Activated CD4-positive, CD25-positive, alpha-beta regulatory T cell treated with anti-CD3 and anti-CD28 coated beads, Interleukin-2, amount 50 U/mL, for 24 hours (primary cell): ENCODE results near the gene NUMB.
A peak's percentile ranks its signal among the peaks of the same experiment; 100 is the strongest.

Source experiments
- ATAC-seq, 2 donors: fragments of 150-1000 bp; cut with Tn5 transposase; one replicate each; pipeline ENCODE4 v1.10.0; 2021; ENCODE audit warnings: mild to moderate bottlenecking in 1 of 2, moderate library complexity in 1 of 2

Gene NUMB

DNA sequence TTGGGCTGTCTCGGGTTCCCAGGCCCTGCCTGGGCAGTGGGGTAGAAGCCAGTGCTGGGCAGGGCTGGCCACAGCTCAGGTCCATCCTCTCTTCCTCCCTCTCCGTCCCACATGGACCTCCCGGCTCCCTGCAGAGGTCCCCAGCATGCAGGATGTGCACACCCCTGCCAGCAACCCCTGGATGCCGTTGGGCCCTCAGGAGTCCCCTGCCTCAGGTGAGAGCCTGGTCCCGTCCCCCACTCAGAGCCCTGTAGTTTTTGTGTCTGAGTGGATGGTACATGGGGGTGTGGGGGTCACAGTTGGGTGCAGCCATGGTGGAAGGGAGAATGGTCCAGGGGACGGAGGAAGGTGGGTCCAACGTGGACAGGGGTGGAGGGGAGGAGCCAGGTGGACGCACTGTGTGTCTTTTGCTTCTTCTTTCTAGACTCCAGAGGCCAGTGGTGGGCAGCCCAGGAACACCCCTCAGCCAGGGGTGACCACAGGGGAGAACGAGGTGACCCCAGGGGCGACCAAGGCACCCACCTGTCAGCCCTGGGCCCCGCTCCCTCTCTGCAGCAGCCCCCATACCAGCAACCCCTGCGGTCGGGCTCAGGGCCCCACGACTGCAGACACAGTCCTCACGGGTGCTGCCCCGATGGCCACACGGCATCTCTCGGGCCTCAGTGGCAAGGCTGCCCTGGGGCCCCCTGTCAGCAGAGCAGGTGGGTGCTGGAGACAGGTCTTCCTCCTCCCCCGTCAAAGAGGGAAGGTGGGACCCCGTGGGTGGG lies 199.3 kb downstream of the NUMB start:
- ATAC-seq = no peak

DNA sequence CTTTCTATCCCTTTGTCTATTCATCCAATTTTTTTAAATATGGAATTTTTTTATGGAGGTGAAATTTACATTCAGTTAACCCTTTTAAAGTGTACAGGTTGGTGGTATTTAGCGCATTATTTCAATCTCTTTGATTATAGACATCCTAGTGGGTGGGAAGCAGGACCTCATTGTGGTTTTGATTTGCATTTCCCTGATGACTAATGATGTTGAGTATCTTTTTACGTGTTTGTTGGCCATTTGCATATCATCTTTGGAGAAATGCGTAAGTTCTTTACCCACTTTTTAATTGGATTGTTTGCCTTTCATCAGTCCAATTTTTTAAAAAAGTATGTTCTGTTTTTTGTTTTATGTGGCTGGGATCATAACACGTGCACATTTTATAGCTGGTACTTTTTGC lies 200.3 kb downstream of the NUMB start:
- ATAC-seq = peak in 1 of 2 donors; percentile 28

DNA sequence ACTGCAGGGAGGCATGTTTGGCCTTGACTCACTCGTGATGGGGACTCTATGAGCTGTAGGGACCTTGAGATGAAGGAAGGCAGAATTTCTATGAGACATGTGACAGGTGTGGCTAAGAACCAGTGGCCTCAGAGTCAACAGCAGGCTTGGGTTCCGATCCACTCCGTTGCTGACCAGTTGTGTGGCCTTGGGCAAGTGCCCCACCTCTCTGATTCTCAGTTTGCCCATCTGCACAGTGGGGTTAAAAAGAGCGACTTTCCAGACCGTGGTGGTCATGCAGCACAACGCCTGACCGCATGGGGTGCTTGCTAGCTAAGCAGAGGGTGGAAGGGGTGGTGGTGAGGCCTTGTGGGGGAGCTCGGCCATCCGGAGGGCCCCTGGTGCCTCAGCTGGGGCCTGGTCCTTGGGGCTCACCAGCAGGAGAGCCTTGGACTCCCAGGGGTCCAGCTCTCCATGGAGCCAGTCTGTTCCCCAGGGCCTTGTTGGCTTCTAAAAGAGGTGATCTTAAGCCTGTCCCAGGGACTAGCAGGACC lies 202.6 kb downstream of the NUMB start:
- ATAC-seq = no peak

DNA sequence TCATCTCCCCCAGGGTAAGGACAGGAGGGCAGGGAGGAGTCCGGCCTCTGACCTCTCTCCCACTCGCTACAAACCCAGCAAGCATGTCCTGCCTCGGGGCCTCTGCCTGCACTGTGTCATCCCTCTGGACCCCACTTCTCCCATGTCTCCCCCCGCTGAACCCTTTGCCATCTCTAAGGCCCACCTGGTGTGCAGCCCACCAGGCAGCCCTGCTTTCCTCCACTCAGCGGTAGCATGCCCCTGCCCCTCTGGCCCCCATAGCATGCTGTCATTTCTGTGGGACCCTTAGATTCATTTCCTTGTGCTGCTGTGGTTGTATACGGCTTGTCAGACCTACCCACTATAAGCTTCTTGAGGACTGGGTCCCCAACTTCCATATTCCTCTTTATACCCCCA lies 203.3 kb downstream of the NUMB start:
- ATAC-seq = no peak

DNA sequence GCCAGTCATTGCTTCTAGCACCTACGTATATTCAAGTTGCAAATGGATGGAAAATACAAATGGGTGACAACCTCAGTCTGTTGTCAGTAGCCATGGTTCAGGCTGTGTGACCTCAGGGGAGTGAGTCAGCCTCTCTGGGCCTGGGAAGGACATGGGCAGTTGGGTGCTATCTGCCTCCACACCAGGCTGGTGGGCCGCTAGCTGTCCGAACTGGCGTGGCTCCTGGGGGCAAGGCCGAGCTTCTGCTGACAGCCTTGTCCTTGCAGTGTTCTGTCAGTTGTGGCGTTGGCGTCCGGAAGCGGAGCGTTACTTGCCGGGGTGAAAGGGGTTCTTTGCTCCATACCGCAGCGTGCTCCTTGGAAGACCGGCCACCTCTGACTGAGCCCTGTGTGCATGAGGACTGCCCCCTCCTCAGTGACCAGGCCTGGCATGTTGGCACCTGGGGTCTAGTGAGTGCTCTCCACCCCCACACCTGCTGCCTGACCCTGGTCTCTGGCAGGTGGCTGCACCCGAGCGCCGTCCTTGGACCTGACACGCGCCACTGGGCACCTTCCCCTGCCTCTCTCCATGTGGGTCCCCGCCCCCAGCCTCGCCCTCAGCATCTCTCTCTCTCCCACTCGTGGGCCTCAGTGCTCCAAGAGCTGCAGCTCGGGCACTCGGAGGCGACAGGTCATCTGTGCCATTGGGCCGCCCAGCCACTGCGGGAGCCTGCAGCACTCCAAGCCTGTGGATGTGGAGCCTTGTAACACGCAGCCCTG lies 203.9 kb downstream of the NUMB start:
- ATAC-seq = no peak

DNA sequence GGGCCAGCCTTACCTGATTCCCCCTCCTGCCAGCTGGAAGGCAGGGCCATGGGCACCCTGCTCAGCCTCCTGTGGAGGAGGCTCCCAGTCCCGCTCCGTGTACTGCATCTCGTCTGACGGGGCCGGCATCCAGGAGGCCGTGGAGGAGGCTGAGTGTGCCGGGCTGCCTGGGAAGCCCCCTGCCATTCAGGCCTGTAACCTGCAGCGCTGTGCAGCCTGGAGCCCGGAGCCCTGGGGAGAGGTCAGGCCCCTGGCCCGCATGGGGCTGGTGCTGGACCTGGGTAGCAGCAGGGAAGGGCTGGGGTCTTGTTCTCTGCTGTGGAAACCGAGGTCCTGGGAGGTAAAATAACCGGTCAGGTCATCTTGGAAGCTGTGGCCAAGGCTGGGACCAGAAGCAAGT lies 204.6 kb downstream of the NUMB start:
- no peak for ATAC-seq

DNA sequence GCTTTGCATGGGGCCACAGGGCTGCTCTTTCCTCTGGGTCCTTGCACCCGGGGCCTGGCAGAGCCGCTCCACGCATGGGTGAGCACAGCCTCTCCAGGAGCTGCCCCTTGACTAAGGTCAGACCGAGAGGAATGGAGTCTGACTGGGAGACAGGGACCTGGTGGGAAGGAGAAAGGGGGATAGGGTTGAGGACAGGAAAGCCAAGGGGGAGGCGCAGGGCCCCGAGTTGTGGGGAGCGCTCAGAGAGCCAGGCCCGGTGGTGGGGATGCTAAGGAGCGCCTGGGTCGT lies 205.1 kb downstream of the NUMB start:
- ATAC-seq = no peak

DNA sequence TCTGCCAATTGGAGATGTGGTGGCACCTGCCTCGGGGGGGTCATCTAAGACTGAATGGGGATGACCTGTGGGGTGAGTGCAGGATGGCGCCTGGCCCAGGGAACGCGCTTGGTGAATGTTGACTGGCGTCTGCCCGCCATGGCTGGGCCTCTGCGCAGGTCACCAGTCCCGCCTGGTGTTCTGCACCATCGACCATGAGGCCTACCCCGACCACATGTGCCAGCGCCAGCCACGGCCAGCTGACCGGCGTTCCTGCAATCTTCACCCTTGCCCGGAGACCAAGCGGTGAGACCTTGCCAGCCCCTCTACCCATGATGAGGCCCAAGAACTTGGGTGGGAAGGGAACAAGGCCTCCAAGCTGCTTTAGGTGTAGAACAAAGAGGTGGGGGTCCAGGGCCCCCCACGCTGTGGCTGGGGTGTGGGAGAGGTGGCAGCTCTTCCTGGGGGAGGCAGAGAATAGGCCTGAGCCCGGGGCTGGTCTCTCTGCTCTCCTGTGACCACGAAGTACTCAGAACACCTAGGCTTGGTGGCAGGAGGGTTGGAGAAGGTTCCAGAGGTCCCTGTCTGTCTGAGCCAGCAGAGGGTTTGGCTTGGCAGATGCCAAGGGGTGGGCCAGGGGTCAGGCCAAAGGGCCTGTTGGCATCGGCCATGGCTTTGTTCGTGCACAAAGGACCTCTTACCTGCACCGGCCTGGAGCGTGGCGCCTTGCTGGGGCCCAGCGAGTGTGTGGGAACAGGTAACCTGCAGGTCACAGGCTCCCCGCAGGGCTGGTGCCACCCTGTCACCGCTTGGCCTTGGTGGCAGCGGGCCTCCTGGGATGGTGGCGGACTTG lies 205.6 kb downstream of the NUMB start:
- ATAC-seq = no peak

DNA sequence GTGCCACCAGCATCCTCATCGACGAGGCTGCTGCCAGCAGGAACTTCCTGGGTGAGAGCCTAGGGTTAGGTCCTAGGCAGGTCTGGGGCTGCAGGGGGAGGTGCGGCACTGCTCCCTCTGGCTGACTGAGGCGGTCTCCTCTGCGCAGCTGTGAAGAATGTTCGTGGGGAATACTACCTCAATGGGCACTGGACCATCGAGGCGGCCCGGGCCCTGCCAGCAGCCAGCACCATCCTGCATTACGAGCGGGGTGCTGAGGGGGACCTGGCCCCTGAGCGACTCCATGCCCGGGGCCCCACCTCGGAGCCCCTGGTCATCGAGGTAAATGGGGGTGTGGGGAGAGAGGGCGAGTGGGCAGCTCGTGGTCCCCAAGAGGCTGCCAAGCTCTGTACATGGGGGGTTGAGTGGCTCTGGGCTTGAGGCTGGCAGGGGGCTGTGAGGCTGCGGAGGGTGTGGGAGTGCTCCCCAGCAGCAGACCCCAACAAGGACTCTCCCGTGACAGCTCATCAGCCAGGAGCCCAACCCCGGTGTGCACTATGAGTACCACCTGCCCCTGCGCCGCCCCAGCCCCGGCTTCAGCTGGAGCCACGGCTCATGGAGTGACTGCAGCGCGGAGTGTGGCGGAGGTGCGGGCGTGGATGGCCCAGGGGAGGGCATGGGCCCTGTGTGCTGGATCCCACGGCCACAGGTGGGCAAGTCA lies 206.7 kb downstream of the NUMB start:
- ATAC-seq = no peak

DNA sequence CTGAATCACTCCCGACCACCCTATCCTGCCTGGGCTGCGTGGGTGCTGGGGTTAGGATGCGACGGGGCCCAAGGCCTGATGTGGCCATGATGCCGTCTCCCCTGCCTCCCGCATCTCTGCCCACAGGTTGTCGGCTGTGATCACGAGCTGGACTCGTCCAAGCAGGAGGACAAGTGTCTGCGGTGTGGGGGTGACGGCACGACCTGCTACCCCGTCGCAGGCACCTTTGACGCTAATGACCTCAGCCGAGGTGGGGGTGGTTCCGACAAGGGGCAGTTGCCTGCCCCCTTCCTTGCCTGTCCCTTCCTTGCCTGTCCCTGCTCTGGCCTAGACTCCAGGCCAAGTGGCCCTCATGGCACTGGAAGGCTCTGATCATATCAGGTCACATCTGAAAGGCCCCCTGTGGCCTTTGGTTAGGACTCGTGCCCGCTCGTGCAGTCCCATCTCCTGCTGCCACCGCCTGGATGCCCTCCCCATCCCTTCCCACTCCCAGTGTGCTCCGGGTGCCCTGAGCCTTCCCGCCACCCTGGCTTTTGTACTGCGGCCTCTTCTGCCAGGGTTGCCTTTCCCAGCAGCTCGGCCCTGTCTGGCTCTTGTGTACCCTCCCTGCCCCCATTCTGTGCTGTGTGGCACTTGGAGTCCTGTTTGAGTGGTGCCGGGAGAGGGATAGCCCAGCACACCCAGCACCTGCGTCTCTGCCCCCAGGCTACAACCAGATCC lies 207.4 kb downstream of the NUMB start:
- ATAC-seq = no peak

DNA sequence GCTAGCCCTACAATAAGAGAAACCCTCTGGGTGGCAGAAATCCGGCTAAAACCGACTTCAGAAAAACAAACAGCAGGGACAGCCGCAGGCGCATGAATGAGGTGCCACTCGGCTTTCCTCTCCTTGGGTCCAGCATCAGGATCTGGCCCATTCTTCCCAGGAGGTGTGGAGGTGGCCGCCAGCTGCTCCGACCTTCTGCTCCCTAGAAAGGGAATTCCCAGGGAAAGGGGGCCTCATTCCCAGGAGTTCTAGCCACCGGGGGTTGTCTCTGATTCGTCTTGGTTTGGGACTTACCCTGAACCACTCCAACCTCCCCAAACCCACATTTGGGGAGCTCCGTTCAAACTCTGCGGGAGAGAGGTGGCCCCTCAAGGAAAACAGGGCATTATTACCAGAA lies 208.0 kb downstream of the NUMB start:
- no peak for ATAC-seq

DNA sequence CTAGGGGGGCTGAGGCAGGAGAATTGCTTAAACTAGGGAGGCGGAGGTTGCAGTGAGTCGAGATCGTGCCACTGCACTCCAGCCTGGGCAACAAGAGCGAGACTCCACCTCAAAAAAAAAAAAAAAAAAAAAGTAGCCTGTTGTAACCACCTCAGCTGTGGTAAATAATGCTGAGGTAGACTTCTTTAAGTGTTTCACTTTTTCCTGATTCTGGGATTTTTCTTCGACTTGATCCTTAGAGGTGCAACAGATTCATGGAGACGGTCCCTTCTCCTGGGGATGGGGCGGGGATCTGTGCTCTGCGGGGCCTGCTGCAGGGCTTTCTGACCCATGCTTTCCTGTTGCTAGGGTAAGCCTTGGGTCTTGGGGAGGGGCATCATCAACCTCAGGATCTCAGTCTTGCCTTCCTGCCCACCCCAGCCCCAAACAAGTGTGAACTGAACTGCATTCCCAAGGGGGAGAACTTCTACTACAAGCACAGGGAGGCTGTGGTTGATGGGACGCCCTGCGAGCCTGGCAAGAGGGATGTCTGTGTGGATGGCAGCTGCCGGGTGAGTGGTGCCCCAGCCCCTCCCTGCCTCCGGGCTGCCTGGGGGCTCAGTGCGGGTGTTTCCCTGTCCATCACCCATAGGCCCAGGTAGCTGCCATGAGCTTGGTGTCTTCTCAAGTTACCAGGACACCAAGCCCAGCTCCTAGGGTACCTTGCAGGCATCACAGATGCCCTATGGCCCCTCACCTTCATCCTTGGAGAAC lies 208.6 kb downstream of the NUMB start:
- ATAC-seq = no peak

DNA sequence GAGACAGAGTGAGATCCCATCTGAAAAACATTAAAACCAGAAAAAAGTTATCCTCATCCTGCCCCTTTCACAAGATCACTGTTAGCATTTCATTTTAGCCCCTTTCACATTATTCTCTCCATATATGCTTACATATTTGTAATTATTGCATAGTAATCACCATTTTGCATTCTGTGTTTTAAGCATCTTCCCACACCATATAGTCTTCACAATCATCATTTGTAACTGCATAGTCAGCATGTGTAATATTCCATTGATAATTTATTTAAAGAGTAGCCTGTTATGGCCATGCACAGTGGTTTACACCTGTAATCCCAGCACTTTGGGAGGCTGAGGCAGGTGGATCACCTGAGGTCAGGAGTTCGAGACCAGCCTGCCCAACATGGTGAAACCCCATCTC lies 209.2 kb downstream of the NUMB start:
- ATAC-seq = no peak

DNA sequence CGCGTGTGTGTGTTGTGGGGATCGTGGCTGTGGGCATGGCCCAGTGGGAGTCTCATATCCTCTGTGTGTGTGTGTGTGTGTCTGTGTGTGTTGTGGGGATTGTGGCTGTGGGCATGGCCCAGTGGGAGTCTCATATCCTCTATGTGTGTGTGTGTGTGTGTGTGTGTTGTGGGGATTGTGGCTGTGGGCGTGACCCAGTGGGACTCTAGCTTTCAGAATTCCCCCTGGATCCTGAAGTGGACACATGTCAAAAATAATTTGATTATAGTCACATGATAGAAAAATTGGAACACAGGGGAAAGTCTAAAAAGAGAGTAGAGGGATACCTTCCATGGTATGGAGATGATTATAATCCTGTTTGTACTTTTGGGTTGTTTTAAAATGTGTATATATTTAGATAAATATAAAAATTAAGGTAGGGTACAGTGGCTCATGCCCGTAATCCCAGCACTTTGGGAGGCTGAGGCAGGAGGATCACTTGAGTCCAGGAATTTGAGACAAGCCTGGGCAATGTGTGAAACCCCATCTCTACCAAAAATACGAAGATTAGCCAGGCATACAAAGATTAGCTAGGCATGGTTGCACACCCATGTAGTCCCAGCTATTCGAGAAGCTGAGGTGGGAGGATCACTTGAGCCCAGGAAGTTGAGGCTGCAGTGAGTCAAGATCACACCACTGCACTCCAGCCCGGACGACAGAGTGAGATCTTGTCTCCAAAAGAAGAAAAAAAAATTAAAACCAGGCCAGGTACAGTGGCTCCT lies 210.1 kb downstream of the NUMB start:
- no peak for ATAC-seq

DNA sequence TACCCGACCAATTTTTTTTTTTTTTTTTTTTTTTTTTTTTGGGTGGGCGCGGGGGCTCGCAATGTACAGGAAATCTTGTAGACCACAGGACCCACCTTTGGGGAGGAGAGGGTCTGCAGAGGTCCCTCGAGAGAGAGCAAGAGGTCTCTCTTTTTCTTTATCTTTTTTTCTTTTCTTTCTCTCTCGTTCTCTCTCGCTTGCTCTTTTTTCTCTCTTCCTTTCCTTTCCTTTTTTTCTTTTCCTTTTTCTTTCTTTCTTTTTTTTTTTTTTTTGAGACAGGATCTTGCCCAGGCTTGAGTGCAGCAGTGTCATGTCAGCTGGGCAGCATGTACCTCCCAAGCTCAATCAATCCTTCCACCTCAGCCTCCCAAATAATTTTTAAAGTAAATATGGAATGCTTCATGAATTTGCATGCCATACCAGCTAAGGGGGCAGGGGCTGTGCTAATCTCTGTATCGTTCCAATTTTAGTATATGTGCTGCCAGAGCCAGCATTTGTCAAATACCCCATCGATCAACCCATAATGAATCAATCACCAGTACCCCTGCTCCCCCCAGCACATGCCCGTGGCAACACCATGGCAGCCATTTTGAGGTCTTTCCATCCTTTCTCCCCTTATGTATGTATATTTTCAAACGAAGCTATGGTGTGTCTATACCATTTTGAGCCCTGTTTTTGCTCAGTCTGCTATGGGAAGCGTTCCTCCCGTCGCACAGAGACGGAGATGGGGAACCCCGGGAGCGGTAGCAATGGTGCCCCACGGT lies 211.8 kb downstream of the NUMB start:
- ATAC-seq = no peak

DNA sequence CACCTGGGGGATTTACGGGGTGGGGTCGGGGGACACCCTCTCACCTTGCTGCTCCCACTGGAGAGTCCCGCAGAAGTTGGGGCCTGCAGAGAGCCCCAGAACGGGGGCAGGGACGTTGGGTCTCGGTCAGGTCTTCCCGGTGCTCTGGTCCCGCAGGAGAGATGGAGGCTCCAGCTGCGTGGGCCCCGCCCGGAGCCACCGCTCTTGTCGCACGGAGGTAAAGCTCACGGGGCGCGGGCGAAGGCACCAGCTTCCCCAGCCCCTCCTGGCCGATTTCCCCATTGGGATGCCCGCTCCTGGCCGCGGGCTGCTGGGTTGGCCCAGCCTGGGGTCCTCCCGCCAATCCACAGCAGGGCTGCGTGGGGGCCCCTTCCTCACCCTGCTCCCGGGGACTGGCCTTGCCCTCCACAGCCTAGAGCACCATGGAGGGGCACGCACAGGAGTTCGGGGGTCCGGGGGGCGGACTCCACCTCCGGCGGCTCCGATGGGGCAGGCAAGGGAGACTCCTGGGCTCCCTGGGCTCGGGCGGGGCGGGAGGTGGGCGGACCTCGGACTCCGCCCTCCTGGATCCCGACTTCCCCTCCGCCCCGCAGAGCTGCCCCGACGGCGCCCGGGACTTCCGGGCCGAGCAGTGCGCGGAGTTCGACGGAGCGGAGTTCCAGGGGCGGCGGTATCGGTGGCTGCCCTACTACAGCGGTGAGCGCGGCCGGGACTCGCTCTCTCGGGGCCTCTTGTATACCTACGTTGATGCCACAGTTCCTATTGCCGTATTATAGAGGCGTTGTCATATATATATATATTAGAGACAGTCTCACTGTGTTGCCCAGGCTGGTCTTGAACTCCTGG lies 212.6 kb downstream of the NUMB start:
- peak; percentile 65 to 69 for ATAC-seq

DNA sequence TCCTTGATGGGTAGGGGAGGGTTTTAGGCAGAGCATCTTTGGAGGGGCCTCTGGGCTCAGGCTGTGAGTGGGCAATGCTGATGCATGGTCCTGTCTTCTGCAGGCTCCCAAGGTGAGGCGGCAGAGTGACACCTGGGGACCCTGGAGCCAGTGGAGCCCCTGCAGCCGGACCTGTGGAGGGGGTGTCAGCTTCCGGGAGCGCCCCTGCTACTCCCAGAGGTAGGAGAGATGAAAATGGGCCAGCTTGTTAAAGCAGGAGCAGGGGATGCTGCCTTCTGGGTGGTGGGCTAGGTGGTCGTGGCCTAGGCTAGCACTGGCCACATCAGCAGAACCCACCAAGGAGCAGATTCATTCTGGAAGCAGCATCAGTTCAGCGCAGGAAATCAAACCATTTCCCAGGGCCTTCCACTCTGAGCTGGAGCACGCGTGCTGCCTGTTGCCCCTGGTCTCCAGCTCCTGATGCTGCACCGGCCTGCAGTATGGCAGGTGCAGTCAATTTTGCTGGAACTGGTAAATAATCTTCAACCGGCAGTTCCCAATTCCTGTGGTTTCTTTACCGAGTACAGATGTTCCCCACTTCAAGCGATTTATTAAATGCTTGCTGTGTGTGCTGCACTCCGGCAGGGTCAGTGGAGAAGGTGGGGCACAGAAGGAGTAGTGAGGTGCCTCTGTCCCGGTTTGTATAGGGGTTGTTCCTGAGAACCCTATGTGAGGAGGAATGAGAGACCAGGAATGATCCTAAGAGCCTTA lies 213.6 kb downstream of the NUMB start:
- ATAC-seq = no peak

DNA sequence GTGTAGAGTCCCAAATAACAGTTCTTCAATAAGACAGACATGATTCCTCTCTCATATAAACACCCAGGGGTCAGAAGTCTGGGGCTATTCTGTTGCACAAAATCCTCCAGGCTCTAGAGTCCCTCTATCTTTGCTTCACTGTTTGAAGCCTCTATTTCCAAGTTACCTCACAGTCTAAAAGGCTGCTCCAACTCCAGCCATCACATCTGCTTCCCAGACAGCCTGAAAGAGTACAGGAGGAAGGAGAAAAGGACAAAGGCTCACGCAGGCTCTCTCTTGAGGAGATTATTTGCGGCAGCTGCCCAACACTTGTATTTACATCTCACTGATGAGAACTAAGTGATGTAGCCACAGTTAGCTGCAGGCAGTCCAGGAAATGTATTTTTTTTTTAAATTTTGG lies 214.6 kb downstream of the NUMB start:
- no peak for ATAC-seq
